ENCODE measurements around the gene CHPT1. TPM values are rescaled to one million over a fixed set of nuclear protein-coding genes. Genes with fewer than 3 reads are reported as not detected.

Gene CHPT1
- total and polyA plus RNA-seq, 2 donors (not counting 1 experiment from before 2014, with no cell fraction given), result 34.8 to 62.9 TPM

- no peak overlapping the region for H3K4me3 ChIP-seq (replicated peaks in 1 of 4; ENCODE audit: control extremely low read depth in 1 of 4, insufficient read depth in 1 of 4, low read depth in 3 of 4, low read length in 4 of 4)
- DNase-seq (ENCODE audit: low read depth in 2 of 2), result no peak
- peaks cover 6% of the 10 kb centered on the region for H3K4me1 ChIP-seq (ENCODE audit: control insufficient read depth, extremely low read depth, insufficient read depth, low read length)
- H3K27me3 ChIP-seq (ENCODE audit: control insufficient read depth, insufficient read depth, low read length), result no peaks in the 10 kb centered on the region
- H3K27ac ChIP-seq (ENCODE audit: insufficient read depth, low read length), result no peak overlapping the region
- H3K4me2 ChIP-seq (ENCODE audit: extremely low read depth, insufficient read depth, low read length), result no peak overlapping the region
- no peaks in the 10 kb centered on the region for H3K79me2 ChIP-seq (ENCODE audit: control insufficient read depth, insufficient read depth, low read length)
- no peak for TF ChIP-seq EZH2 (IDR thresholded peaks at IDR 0.05; ENCODE audit: low read length, missing control alignments)
- TF ChIP-seq, protein P1, sequence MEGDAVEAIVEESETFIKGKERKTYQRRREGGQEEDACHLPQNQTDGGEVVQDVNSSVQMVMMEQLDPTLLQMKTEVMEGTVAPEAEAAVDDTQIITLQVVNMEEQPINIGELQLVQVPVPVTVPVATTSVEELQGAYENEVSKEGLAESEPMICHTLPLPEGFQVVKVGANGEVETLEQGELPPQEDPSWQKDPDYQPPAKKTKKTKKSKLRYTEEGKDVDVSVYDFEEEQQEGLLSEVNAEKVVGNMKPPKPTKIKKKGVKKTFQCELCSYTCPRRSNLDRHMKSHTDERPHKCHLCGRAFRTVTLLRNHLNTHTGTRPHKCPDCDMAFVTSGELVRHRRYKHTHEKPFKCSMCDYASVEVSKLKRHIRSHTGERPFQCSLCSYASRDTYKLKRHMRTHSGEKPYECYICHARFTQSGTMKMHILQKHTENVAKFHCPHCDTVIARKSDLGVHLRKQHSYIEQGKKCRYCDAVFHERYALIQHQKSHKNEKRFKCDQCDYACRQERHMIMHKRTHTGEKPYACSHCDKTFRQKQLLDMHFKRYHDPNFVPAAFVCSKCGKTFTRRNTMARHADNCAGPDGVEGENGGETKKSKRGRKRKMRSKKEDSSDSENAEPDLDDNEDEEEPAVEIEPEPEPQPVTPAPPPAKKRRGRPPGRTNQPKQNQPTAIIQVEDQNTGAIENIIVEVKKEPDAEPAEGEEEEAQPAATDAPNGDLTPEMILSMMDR (conservative IDR thresholded peaks at IDR 0.05 in 1 of 2, IDR thresholded peaks at IDR 0.05 in 1 of 2; ENCODE audit: low read depth in 1 of 2, low read length in 2 of 2), result no peak
- H3K9ac ChIP-seq (ENCODE audit: insufficient read depth, low read length), result no peak overlapping the region
- no peaks in the 10 kb centered on the region for H3K9me3 ChIP-seq (ENCODE audit: control insufficient read depth, insufficient read depth, low read depth, low read length)
- H3K36me3 ChIP-seq (ENCODE audit: control insufficient read depth, insufficient read depth, low read length), result peaks cover 1% of the 10 kb centered on the region
- no peaks in the 10 kb centered on the region for H4K20me1 ChIP-seq (ENCODE audit: control insufficient read depth, extremely low read depth, insufficient read depth, low read length)
- H2AFZ ChIP-seq (ENCODE audit: low read length), result no peak overlapping the region
Observed at GRCh38 chr12:101777978-101778377, 80.5 kb downstream of the CHPT1 start.

Other genes starting within 250 kb of the CHPT1 start
- gene SPIC, start 222.3 kb upstream of the CHPT1 start, total RNA-seq, result not detected in 2 replicates
- gene SPIC, start 222.3 kb upstream of the CHPT1 start, polyA plus RNA-seq, result not detected in 2 replicates
- gene MYBPC1, start 102.7 kb upstream of the CHPT1 start, total RNA-seq, result not detected in 2 replicates
- gene MYBPC1, start 102.7 kb upstream of the CHPT1 start, polyA plus RNA-seq, result not detected in 2 replicates
- 0.17 and 0.26 TPM in 2 replicates for gene SYCP3, start 41.8 kb downstream of the CHPT1 start, total RNA-seq
- 0.02 TPM in 1 of 2 replicates, not detected in the other for gene SYCP3, start 41.8 kb downstream of the CHPT1 start, polyA plus RNA-seq
- gene GNPTAB, start 133.3 kb downstream of the CHPT1 start, total RNA-seq, result 44.4 and 49.7 TPM in 2 replicates
- gene GNPTAB, start 133.3 kb downstream of the CHPT1 start, polyA plus RNA-seq, result 34.6 and 58.4 TPM in 2 replicates
- gene DRAM1, start 179.9 kb downstream of the CHPT1 start, total RNA-seq, result 114 and 155 TPM in 2 replicates
- gene DRAM1, start 179.9 kb downstream of the CHPT1 start, polyA plus RNA-seq, result 71.7 and 184 TPM in 2 replicates